ENCODE data around the gene CFAP45. TPM values are rescaled to one million over a fixed set of nuclear protein-coding genes. Genes with fewer than 3 reads are reported as not detected.

Gene CFAP45
- total RNA-seq, 4 donors from 2014 or later = 0.32 TPM; not detected in 3

- intact Hi-C loops (cut with DNase I; ENCODE audit: low total_unique reads) = no loop called here
- Histone ChIP-seq H3K27ac (peak overlapping the region; percentile 25 to 75 (median 48)), H3K4me1 (peaks cover 14 to 70% (median 39%) of the 10 kb centered on the region in 4 donors), H3K36me3 (peaks cover 0 to 4% (median 2%) of the 10 kb centered on the region in 4 donors), H3K27me3 (no peaks in the 10 kb centered on the region), H3K4me3 (no peak overlapping the region), H3K9me3 (no peaks in the 10 kb centered on the region)
- WGBS, 2 donors (ENCODE audit: low coverage in 1 of 2) = 40 to 49% methylated on average over 2 to 5 of the region's 5 CpGs
- DNase-seq = no peak
- TF ChIP-seq POLR2AphosphoS5 (IDR thresholded peaks at IDR 0.05) (no peak), POLR2A (IDR thresholded peaks at IDR 0.05) (no peak), CTCF (IDR thresholded peaks at IDR 0.05) (no peak), EP300 (IDR thresholded peaks at IDR 0.05; ENCODE audit: low read depth) (no peak)
- in situ Hi-C loops (cut with MboI; ENCODE audit: low pct_ligation_motif_present in 1 of 4, low pct_unique_long_range_greater_than_20kb in 1 of 4, low sequenced_read_pairs in 3 of 4) = no loop called here
Observed at GRCh38 chr1:159913451-159914192, 13.7 kb upstream of the CFAP45 start.

GRCh38 chr1:159911326-159912070 is 11.5 kb upstream of the CFAP45 start:
- no peaks in the 10 kb centered on the region for H3K27me3 ChIP-seq
- peaks cover 12 to 48% (median 25%) of the 10 kb centered on the region in 4 donors for H3K4me1 ChIP-seq
- in situ Hi-C loops (cut with MboI; ENCODE audit: low pct_ligation_motif_present in 1 of 4, low pct_unique_long_range_greater_than_20kb in 1 of 4, low sequenced_read_pairs in 3 of 4) = no loop called here
- no peak for DNase-seq
- H3K4me3 ChIP-seq = no peak overlapping the region
- no peaks in the 10 kb centered on the region for H3K9me3 ChIP-seq
- intact Hi-C loops (cut with DNase I; ENCODE audit: low total_unique reads) = no loop called here
- WGBS, 2 donors (ENCODE audit: low coverage in 1 of 2) = 65 to 83% methylated on average over 4 to 6 of the region's 6 CpGs
- no peaks in the 10 kb centered on the region for H3K36me3 ChIP-seq
- H3K27ac ChIP-seq = peak overlapping the region; percentile 27 to 63 (median 53)
- TF ChIP-seq EP300 (IDR thresholded peaks at IDR 0.05; ENCODE audit: low read depth) (no peak), POLR2A (IDR thresholded peaks at IDR 0.05) (no peak), CTCF (IDR thresholded peaks at IDR 0.05) (no peak), POLR2AphosphoS5 (IDR thresholded peaks at IDR 0.05) (no peak)

GRCh38 chr1:159908031-159908940 is 8.3 kb upstream of the CFAP45 start:
- no peak for DNase-seq
- no peaks in the 10 kb centered on the region for H3K9me3 ChIP-seq
- intact Hi-C loops (cut with DNase I; ENCODE audit: low total_unique reads) (no loop called here), in situ Hi-C loops (cut with MboI; ENCODE audit: low pct_ligation_motif_present in 1 of 4, low pct_unique_long_range_greater_than_20kb in 1 of 4, low sequenced_read_pairs in 3 of 4) (no loop called here)
- no peak for TF ChIP-seq POLR2A (IDR thresholded peaks at IDR 0.05)
- no peak for TF ChIP-seq EP300 (IDR thresholded peaks at IDR 0.05; ENCODE audit: low read depth)
- TF ChIP-seq CTCF (IDR thresholded peaks at IDR 0.05) = no peak
- no peak for TF ChIP-seq POLR2AphosphoS5 (IDR thresholded peaks at IDR 0.05)
- H3K4me3 ChIP-seq = no peak overlapping the region
- WGBS, 2 donors (ENCODE audit: low coverage in 1 of 2) = 93% methylated on average over 2 to 9 of the region's 9 CpGs
- H3K4me1 ChIP-seq = peaks cover 7 to 31% (median 12%) of the 10 kb centered on the region in 4 donors
- no peaks in the 10 kb centered on the region for H3K36me3 ChIP-seq
- H3K27ac ChIP-seq = no peak overlapping the region
- H3K27me3 ChIP-seq = no peaks in the 10 kb centered on the region
